Stimulated activated CD4-positive, alpha-beta T cell treated with anti-CD3 and anti-CD28 coated beads, Interleukin-1b, Interleukin-23, amount 100 ng/mL, for 24 hours (primary cell): ENCODE results near the gene SLC4A5.

Experiments
- DNase-seq, 4 experiments: peaks; one replicate each; pipeline ENCODE4 v3.0.0-alpha.2; 2020; ENCODE audit warnings: low read depth in 4 of 4, low spot score in 1 of 4

SLC4A5 gene

GRCh38 chr2:74278694-74279093 lies 64.5 kb downstream of the SLC4A5 start:
- DNase-seq: no peak

- no peak for DNase-seq
These were observed 65.0 kb downstream of the SLC4A5 start for GRCh38 chr2:74278176-74278575.

DNA sequence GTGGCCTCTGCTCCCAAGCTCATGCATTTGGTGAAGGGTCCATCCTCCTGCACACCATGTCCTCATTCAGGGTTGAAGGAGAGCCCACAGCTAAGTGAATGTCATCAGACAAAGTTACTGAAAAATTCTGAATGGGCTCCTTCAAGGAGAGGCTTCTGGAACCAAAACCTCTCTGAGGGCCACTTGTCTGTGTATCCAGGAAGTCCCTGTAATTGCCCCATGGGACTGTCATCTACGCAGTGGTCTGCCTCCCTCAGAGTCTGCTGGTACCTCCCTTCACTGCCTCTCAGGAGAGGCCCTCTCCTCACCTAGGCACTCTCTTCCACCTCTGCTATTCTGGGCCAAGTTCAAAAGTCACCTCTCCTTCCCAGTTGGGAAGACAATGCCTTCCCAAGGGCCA lies 68.0 kb downstream of the SLC4A5 start:
- no peak for DNase-seq

DNA sequence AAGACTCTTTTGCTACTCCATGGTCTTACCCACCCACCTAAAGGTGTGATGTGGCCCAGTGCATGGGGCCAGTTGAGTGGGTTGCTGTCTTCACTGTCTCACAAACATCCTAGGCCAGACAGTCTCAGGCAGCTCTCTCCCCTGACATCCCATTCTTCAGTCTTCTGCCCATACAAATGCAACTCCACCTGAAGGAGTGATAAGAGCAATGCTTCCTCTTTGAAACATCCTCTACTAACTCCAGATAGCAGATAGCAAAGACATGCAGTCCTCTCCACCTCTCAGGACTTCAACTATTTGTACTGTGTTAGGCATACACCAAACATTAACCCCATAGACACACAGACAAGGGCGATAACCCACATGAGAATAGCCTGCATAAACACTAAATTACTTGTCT lies 73.5 kb downstream of the SLC4A5 start:
- DNase-seq: no peak

- DNase-seq: peak in 1 of 4 experiments; percentile 29
These were observed 76.1 kb downstream of the SLC4A5 start for GRCh38 chr2:74267068-74267467.

DNA sequence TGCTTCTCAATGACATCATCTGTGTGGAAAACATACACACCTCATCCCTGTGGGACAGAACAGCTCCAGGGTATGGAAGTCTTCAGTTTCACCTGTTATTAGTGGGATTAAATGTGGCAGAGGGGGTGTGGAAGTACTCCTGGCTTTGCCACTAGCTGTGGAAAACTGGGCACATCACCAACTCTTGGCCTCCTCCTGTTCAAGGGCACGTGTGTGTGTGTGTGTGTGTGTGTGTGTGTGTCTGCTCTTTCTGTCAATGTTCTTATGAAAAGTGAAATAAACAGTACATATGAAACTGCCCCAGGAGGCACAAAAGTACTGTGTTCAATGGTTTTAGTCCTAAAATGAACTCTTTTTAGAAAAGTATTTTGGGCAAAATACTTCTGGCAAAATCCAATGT lies 78.9 kb downstream of the SLC4A5 start:
- no peak for DNase-seq

GRCh38 chr2:74262681-74263080 lies 80.5 kb downstream of the SLC4A5 start:
- no peak for DNase-seq

DNA sequence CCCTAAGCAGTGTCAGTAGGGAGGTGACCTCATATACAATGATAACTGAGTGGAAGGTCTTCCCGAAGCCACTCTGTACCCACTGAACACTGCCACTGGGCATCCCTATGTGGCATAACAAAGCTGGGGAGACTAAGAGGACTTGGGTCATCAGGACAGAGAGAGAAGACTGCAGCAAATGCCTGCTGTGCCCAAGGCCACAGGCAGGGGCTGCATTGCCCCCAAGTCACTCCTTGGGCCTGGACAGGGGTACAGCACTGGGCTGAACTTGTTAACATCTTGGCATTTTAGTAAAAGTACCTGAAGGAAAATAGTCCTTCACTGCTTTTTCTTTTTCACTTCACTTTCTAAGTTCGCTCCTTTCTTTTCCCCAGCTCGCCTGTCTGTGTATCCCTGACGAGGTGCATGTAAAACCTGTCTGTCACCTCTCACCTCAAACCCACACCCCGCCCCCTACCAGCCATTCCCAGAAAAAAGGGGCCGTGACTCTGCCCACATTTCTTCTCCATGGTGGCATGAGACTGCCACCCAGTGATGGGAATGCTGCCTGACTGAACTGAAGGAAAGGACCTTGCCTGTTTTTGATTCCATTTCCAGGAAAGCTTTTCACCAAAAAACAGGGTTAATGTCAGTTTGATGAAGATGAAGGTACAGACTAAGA lies 81.9 kb downstream of the SLC4A5 start:
- DNase-seq: no peak

GRCh38 chr2:74260495-74260894 lies 82.7 kb downstream of the SLC4A5 start:
- no peak for DNase-seq

DNA sequence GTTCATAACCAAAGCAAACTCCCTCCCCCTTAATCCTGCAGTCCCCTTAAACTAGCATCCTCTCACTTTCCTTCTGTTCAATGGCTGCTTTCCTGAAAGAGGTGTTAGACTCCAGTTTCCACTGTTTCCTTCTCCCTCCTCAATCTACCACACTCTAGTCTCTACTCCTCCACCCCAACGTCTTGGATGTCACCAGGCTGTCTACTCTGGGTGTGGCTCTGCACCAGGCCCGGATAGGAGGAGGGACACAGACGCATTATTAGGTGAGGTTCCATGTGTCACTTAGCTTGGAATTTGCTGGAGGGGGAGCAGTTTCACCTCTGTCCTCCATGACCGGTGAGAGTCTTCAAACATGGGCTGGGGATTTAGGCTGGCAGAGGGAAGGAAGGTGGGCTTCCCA lies 83.5 kb downstream of the SLC4A5 start:
- DNase-seq: no peak

DNA sequence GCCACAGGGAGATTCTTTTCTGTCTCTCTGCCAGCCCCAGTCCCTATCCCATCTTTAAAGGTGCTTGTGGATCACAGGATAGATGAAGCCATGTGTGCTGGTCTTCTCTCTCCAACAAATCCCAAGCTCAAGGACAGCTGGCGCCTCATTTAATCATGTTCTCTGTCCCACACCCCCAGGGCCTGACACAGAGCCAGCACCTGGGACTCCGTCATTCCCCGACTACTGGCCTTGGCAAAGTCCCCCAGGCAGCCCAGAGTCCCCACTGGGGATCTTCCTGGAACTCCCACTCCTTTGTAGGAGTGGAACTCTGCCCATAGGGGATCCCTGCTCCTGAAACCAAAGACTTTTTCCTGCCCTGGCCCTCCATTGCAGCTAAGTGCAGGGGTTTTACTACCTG lies 84.0 kb downstream of the SLC4A5 start:
- no peak for DNase-seq

GRCh38 chr2:74255660-74256213 lies 87.5 kb downstream of the SLC4A5 start:
- DNase-seq: no peak

DNA sequence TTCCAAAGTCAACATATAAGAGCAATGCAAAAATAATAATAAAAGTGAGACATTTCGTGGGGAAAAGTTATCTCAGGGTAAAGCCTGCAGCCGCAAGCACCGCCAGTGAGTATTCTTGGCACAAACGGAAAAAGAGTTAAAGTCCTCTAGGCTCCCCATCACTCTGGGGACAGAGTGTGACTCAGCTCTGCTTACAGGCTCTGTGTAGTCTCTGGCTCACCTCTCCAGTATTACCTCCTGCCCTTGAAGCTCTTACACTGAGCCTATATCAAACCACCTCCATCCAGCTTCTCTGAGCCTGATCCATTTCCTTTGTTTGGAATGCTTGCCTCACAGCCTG lies 89.3 kb downstream of the SLC4A5 start:
- DNase-seq: no peak

- no peak for DNase-seq
These were observed 89.8 kb downstream of the SLC4A5 start for GRCh38 chr2:74253306-74253970.

DNA sequence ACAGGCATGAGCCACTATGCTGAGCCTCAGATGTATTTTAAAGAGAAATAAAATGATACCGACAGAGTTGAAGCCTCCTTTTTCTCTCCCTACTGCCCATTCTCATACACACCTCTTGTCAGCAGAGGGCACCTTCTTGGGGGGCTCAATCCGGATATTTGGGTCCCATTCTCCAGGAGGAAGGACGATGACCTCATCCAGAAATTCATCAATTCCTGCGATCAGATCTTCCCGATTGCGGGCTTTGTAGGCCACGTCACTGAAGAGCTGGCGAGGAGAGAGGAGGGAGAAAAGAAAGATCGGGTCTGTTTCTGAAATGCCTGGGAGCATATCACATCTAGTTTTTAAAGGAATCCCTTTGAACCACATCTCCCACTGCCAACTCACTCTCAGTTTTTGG lies 90.4 kb downstream of the SLC4A5 start:
- DNase-seq: no peak

GRCh38 chr2:74252036-74252435 lies 91.2 kb downstream of the SLC4A5 start:
- no peak for DNase-seq

GRCh38 chr2:74250189-74250631 lies 93.0 kb downstream of the SLC4A5 start:
- peak in 3 of 4 experiments; percentile 13 to 33 (median 28) for DNase-seq

- DNase-seq: no peak
These were observed 93.7 kb downstream of the SLC4A5 start for GRCh38 chr2:74249406-74250122.

- no peak for DNase-seq
These were observed 96.6 kb downstream of the SLC4A5 start for GRCh38 chr2:74246496-74247195.

DNA sequence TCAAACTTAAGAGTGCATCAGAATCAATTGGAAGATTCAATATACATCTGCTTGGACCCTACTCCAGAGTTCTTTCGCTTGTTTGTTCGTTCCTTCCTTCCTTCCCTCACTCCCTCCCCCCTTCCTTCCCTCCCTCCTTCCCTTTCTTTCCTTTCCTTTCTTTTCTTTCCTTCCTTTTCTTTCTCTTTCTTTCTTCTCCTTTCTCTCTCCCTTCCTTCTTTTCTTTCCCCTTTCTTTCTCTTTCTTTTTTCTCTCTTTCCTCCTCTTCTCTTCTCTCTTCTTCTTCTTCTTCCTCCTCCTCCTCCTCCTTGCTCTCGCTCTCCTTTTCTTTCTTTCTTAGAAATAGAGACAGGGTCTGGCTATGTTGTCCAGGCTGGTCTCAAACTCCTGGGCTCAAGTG lies 98.9 kb downstream of the SLC4A5 start:
- no peak for DNase-seq

- no peak for DNase-seq
These were observed 100.7 kb downstream of the SLC4A5 start for GRCh38 chr2:74242354-74243071.
